GM21367 (cell line): ENCODE results near the gene AKAIN1.

Experiments
- ATAC-seq: cut with Tn5 transposase; IDR thresholded peaks from one replicate; pipeline ENCODE4 v1.9.1; 2021; ENCODE audit not compliant: unreplicated experiment

AKAIN1 gene

DNA sequence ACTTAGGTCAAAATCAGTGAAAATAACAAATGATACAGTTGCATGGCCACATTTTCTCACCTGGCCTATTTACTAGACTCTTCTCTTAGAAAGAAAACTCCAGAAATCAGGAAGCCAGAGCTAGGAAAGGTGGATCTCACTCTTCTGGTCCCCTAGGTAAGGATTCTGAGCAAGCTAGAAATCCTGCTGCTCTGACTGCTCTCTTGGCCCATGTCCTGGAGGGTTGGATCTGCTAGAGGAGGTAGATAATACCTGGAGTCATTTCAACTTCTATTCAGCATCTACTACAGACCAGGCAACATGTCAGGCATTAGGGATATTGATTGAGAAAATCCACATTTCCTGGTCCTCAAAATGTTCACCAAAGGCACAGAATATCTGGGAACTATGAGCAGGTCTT lies 34.9 kb downstream of the AKAIN1 start:
- no peak for ATAC-seq

GRCh38 chr18:5159080-5159479 lies 38.0 kb downstream of the AKAIN1 start:
- no peak for ATAC-seq

- no peak for ATAC-seq
Measured at GRCh38 chr18:5158587-5158986, 38.5 kb downstream of the AKAIN1 start.

DNA sequence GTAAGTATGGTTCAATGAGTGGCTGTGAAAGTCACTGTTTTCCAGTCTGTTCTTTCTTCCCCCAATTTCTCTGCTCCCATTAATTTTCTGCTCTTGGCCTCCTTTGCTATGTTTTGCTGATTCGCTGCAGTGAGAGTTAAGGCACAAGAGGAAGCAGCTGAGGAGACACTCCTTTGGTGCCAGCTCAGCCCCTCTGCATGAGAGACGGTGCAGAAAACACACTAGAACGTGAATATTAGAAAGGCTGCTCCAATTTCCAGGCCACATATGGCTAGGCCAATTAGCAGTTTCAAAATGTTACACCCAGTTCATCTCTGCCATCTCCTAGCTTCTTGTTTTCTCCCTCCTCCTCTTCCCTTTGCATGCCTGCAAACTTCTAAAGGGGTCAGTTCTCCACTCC lies 38.9 kb downstream of the AKAIN1 start:
- no peak for ATAC-seq

DNA sequence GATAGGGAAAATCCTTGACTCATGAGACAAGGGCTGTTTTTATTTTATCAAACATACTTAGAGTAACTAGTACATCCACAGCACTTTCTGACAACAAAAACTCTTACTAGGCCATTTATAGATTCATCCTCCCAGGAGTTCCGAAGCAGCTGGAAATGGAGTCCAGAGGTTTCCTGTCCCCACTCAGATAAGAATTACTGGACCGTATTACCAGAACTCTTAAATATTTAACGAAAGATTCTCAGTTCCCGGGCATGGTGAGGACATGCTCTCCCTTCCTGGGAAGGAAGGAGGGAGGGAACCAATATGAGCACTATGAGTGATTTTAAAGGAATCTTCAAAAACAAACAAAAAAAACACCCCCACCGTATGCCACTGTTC lies 41.2 kb downstream of the AKAIN1 start:
- ATAC-seq = no peak

GRCh38 chr18:5155218-5155906 lies 41.7 kb downstream of the AKAIN1 start:
- ATAC-seq = no peak

GRCh38 chr18:5152343-5153020 lies 44.6 kb downstream of the AKAIN1 start:
- no peak for ATAC-seq

DNA sequence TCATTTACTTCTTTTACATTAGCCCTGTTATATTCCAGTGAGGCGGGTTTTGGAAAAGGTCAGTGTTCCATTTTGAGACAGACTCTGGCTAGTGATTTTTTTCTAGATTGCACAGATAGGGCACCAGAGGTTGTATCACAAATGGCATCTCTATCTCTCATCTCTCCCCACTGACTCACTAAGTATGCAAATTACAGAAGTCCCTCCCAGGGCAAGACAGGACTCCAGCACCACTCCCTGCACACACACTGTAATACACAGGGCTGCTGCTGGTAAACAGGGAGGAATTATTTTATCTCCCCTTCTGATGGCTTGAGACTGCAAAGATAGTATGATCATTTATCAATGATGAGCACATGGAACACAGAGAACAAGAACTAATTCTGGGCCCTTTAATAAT lies 46.2 kb downstream of the AKAIN1 start:
- ATAC-seq = no peak

DNA sequence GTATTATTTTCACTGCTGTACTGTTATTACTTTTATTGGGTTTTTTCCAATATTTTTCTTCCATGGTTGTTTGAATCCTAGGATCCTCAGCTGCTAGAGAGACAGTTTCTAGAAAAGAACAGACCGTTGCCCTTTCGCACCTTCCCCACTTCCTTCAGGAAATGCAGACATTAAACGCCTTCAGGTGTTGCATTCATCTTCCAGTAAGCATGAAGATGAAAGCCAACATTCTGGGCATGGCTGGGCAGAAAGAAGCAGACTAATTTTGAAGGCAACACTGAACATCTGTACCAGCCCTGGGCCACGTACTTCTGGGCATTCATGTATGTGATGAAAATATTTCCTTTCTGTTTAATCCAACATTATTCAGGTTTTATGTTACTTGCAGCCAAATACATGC lies 51.0 kb downstream of the AKAIN1 start:
- ATAC-seq = no peak

GRCh38 chr18:5145168-5145825 lies 51.8 kb downstream of the AKAIN1 start:
- no peak for ATAC-seq

- no peak for ATAC-seq
Measured at GRCh38 chr18:5144629-5145028, 52.4 kb downstream of the AKAIN1 start.

DNA sequence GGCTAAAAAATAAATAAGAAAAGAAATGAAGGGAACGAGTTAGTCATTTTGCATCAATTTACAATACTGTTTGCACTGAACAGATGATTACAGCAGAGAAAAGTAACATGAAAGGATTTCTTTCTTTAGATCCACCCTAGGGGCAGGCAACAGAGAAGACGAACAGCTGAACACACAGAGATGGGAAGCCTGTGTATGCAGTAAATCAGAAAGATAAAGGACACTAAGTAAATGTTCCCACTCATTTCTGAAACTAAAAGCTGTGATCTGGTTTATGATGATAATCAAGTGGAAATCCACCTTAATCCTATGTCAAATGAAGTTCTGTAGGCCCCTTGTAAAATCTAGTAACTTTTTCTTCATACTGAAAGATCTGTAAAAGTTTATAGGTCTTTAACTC lies 54.2 kb downstream of the AKAIN1 start:
- ATAC-seq = no peak

GRCh38 chr18:5142131-5142530 lies 54.9 kb downstream of the AKAIN1 start:
- ATAC-seq = no peak

- no peak for ATAC-seq
Measured at GRCh38 chr18:5137261-5137660, 59.8 kb downstream of the AKAIN1 start.

DNA sequence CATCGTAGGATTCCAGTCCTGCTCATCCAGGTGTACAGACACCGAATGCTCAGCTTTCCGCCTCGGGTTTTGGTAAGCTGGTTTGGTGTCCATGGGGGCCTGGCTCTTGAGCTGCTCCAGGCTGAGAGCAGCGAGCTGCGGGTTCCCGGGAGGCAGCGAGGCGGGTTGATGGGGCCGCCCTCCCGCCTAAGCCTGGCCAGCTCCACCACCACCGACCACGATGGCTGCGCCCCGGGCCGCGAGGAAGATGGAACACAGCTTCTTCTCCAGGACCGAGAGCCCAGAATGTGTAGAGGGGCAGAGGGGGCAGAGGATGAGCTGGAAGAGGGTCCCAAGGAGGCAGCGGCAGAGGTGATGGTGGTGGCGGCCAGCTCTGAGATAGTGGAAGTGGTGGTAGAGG lies 64.1 kb downstream of the AKAIN1 start:
- no peak for ATAC-seq

DNA sequence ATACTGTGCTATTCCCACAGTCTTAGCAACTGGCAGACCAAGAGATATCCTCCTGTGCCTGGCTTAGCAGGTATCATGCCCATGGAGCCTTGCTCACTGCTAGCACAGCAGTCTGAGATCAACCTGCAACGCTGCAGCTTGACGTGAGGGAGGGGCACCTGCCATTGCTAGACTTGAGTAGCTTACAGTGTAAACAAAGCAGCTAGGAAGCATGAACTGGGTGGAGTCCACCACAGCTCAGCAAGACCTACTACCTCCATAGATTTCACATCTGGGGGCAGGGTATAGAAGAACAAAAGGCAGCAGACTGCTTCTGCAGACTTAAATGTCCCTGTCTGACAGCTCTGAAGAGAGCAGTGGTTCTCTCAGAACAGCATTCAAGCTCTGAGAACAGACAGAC lies 74.8 kb downstream of the AKAIN1 start:
- ATAC-seq = no peak

DNA sequence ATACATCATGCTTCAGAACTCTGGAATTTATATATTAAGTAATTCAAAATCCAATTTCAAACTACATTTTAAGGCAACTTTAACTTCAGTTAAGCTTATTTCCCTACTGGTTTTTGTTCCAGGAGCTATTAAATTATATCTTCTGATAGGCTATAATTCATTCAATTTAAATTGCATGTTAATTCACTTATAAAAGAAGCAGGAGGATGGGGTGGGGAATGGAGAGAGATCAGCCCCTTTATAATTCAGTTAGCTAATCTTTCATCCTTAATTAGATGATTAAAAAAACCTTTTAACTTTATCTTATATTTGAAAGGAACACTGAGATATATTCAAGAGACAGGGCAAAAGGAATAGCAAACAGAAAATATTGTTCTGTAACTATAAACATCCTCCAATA lies 86.8 kb downstream of the AKAIN1 start:
- ATAC-seq = no peak

DNA sequence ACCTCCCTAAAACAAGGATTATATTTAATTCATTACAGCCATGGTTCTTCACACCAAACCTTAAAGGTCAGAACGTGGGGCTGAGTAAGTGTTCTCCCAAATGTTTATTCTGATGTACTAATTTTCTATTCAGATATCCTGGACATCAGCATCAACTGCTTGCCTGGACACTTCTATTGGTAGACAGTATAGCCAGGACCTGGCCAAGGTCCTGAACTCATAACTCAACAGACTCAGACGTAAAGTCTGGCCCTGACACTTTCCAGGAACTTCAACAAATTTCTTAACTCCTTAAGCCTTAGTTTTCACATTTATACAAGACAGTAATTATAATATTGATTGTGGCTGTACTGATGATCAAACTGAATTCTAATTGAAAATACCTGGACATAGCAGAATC lies 89.1 kb downstream of the AKAIN1 start:
- no peak for ATAC-seq

GRCh38 chr18:5106730-5107129 lies 90.3 kb downstream of the AKAIN1 start:
- ATAC-seq = no peak

DNA sequence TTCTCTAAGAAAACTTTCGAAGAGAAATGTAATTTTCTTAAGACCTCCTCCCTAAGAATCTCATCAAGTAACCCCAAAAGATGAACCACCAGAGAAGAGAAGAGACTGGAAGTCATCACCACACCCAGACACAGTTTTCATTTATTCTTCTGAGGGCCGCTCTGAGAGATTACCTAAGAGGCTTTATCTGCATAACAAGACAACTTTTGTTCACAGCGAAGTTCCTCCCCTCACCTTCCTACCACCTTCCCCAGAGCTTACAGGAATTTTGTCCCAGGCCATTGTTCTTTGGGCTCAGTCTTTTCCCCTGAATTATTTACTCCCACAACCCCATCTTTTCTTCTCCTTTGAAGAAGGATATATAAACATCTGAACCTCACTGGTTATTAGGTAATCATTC lies 92.8 kb downstream of the AKAIN1 start:
- no peak for ATAC-seq

GRCh38 chr18:5103693-5104092 lies 93.4 kb downstream of the AKAIN1 start:
- ATAC-seq = no peak

GRCh38 chr18:5103286-5103685 lies 93.8 kb downstream of the AKAIN1 start:
- no peak for ATAC-seq
